HepG2 (cell line): ENCODE data around the gene VENTX. TPM values are rescaled to one million over a fixed set of nuclear protein-coding genes. Genes with fewer than 3 reads are reported as not detected.

Source experiments
- FOSL2 ChIP-seq: sonication (generic); formaldehyde crosslinking; IDR thresholded peaks from 2 replicates; pipeline ENCODE4 v1.4.0; 2020; ENCODE audit warnings: missing genetic modification reagents
- HNRNPH1 ChIP-seq: fragments of 200-400 bp; formaldehyde crosslinking; optimal IDR thresholded peaks from 2 replicates; pipeline ENCODE3; 2017; ENCODE audit warnings: mild to moderate bottlenecking, low read depth, low read length
- PBX2 ChIP-seq: IDR thresholded peaks from 2 replicates; pipeline ENCODE4 v1.6.1; 2016; ENCODE audit warnings: control low read depth
- RAD21 ChIP-seq: fragments of 450-650 bp; formaldehyde crosslinking; IDR thresholded peaks from 2 replicates; pipeline ENCODE4 v1.5.0; 2020; ENCODE audit warnings: mild to moderate bottlenecking
- RXRB ChIP-seq: IDR thresholded peaks from 2 replicates; pipeline ENCODE4 v1.6.1; 2016; ENCODE audit warnings: borderline replicate concordance, missing genetic modification reagents, missing compliant biosample characterization
- SNRNP70 ChIP-seq: fragments of 200-400 bp; formaldehyde crosslinking; IDR thresholded peaks from 2 replicates; pipeline ENCODE4 v1.6.1; 2017; ENCODE audit warnings: mild to moderate bottlenecking, low read depth, low read length, moderate library complexity
- ZBTB40 ChIP-seq, 2 experiments: fragments of 450-650 bp in 1 of 2; sonication (generic) in 1 of 2; formaldehyde crosslinking in 1 of 2; IDR thresholded peaks; 2 replicates each; pipeline versions ENCODE4 v1.6.1 to v1.8.0; 2016 to 2022; ENCODE audit warnings: antibody characterized with exemption in 1 of 2, mild to moderate bottlenecking in 1 of 2, missing genetic modification reagents in 1 of 2
- ZBTB8A ChIP-seq: sonication (generic); formaldehyde crosslinking; IDR thresholded peaks from 2 replicates; pipeline ENCODE4 v1.4.0; 2020; ENCODE audit warnings: mild to moderate bottlenecking, low read depth, missing genetic modification reagents, borderline replicate concordance
- ZNF180 ChIP-seq: sonication (generic); formaldehyde crosslinking; IDR thresholded peaks from 2 replicates; pipeline ENCODE4 v1.4.0; 2020; ENCODE audit warnings: low read depth, missing genetic modification reagents, borderline replicate concordance
- ZNF382 ChIP-seq: sonication (generic); formaldehyde crosslinking; IDR thresholded peaks from 2 replicates; pipeline ENCODE4 v1.5.0; 2020; ENCODE audit warnings: missing genetic modification reagents, mild to moderate bottlenecking, borderline replicate concordance
- ZNF800 ChIP-seq: sonication (generic); formaldehyde crosslinking; IDR thresholded peaks from 2 replicates; pipeline ENCODE4 v1.4.0; 2020; ENCODE audit warnings: missing genetic modification reagents
- polyA plus RNA-seq, 8 experiments: library from polyadenylated mRNA; depleted of rRNA in 3 of 8; stranded (reverse) in 7 of 8; unstranded in 1 of 8; fragments of >200 nt; fragmentation: Illumina TruSeq in 4 of 8; extraction: Trizol in 4 of 8; gene quantifications; 2 replicates each; pipeline versions ENCODE4 v1.2.1 to v1.2.3, GENCODE V29; 2011 to 2016; ENCODE audit warnings: low read depth in 4 of 8, missing spikeins in 1 of 8, mixed read lengths in 1 of 8; ENCODE audit not compliant: insufficient read depth in 1 of 8
- total RNA-seq, 5 experiments: library from RNA; depleted of rRNA; stranded (reverse); fragments of >200 nt; fragmentation: Illumina TruSeq; extraction: Trizol; gene quantifications; 2 replicates each; pipeline ENCODE4 v1.2.3, GENCODE V29; 2016; ENCODE audit warnings: low read depth in 1 of 5

The VENTX gene
- total and polyA plus RNA-seq, 2 of the 13 experiments (the other 11 are each of a cell fraction or from before 2014, with no cell fraction given) = not detected

- no peak for TF ChIP-seq RAD21 (CRISPR knock-in tag)
- no peak for TF ChIP-seq SNRNP70
- no peak for TF ChIP-seq HNRNPH1
- no peak for TF ChIP-seq ZBTB40 (IDR thresholded peaks at IDR 0.05)
- no peak for TF ChIP-seq ZBTB40 (CRISPR knock-in tag; IDR thresholded peaks at IDR 0.05)
- no peak for TF ChIP-seq RXRB (CRISPR knock-in tag)
- no peak for TF ChIP-seq ZNF800
- no peak for TF ChIP-seq PBX2 (CRISPR knock-in tag)
- no peak for TF ChIP-seq ZBTB8A
- TF ChIP-seq ZNF180 (CRISPR knock-in tag) = no peak
- TF ChIP-seq FOSL2 (CRISPR knock-in tag) = no peak
- no peak for TF ChIP-seq ZNF382 (CRISPR knock-in tag)
- TF ChIP-seq, all 625 proteins: peak for 0
Measured at GRCh38 chr10:133201948-133202725, 35.5 kb upstream of the VENTX start (continued).
